Neural progenitor cell (in vitro differentiated cells): ENCODE data around the gene MERTK. TPM values are rescaled to one million over a fixed set of nuclear protein-coding genes. Genes with fewer than 3 reads are reported as not detected.

Experiments used
- DNase-seq: peaks from one replicate; pipeline ENCODE4 v3.0.0-alpha.2; 2016; ENCODE audit warnings: low spot score
- H2AFZ ChIP-seq: fragments of 200-600 bp; sonication (generic); replicated peaks from 2 replicates; pipeline ENCODE4 v1.6.1; 2016; ENCODE audit warnings: antibody characterized with exemption
- H3F3A ChIP-seq: fragments of 200-600 bp; sonication (generic); 2 replicates; pipeline ENCODE4 v1.6.1; 2016; ENCODE audit warnings: antibody characterized with exemption, low read depth
- H3K27ac ChIP-seq: fragments of 200-600 bp; sonication (generic); 2 replicates; pipeline ENCODE4 v1.5.1; 2016; ENCODE audit warnings: mild to moderate bottlenecking
- H3K27me3 ChIP-seq: fragments of 200-600 bp; sonication (generic); 2 replicates; pipeline ENCODE4 v1.6.1; 2016; ENCODE audit warnings: mild to moderate bottlenecking, moderate library complexity
- H3K36me3 ChIP-seq: fragments of 200-600 bp; sonication (generic); 2 replicates; pipeline ENCODE4 v1.5.1; 2016
- H3K4me1 ChIP-seq: fragments of 200-600 bp; sonication (generic); 2 replicates; pipeline ENCODE4 v1.6.1; 2016; ENCODE audit warnings: mixed run types
- H3K4me2 ChIP-seq: fragments of 200-600 bp; sonication (generic); 2 replicates; pipeline ENCODE4 v1.6.1; 2016
- H3K4me3 ChIP-seq: fragments of 200-600 bp; sonication (generic); 2 replicates; pipeline ENCODE4 v1.5.1; 2016
- H3K79me2 ChIP-seq: fragments of 200-600 bp; sonication (generic); 2 replicates; pipeline ENCODE4 v1.6.1; 2016; ENCODE audit warnings: low read depth
- H3K9ac ChIP-seq: fragments of 200-600 bp; sonication (generic); 2 replicates; pipeline ENCODE4 v1.6.1; 2016
- H3K9me3 ChIP-seq: fragments of 200-600 bp; sonication (generic); 2 replicates; pipeline ENCODE4 v1.5.1; 2016; ENCODE audit warnings: low read depth
- H4K20me1 ChIP-seq: fragments of 200-600 bp; sonication (generic); 2 replicates; pipeline ENCODE4 v1.6.1; 2016; ENCODE audit warnings: low read depth
- H3K27ac Mint-ChIP-seq: 3 replicates; pipeline ENCODE4 v1.8.0; 2021; ENCODE audit warnings: mixed read lengths
- H3K27me3 Mint-ChIP-seq: 2 replicates; pipeline ENCODE4 v1.8.0; 2022; ENCODE audit warnings: low read depth, mild to moderate bottlenecking, inconsistent platforms, moderate library complexity, mixed read lengths; ENCODE audit not compliant: insufficient read depth
- H3K36me3 Mint-ChIP-seq: 3 replicates; pipeline ENCODE4 v1.8.0; 2021; ENCODE audit warnings: mixed read lengths
- H3K4me1 Mint-ChIP-seq: 3 replicates; pipeline ENCODE4 v1.8.0; 2021; ENCODE audit warnings: mixed read lengths
- H3K4me3 Mint-ChIP-seq: 3 replicates; pipeline ENCODE4 v1.8.0; 2021; ENCODE audit warnings: mild to moderate bottlenecking, moderate library complexity, mixed read lengths
- H3K9me3 Mint-ChIP-seq: 3 replicates; pipeline ENCODE4 v1.8.0; 2020; ENCODE audit warnings: mixed read lengths
- CTCF ChIP-seq: fragments of 200-600 bp; sonication (generic); IDR thresholded peaks from 2 replicates; pipeline ENCODE4 v1.5.1; 2017; ENCODE audit warnings: antibody characterized with exemption, mild to moderate bottlenecking
- EZH2 ChIP-seq: fragments of 200-600 bp; sonication (generic); IDR thresholded peaks from 2 replicates; pipeline ENCODE4 v1.6.1; 2017; ENCODE audit warnings: antibody characterized with exemption, mild to moderate bottlenecking, moderate library complexity
- EZH2phosphoT487 ChIP-seq: fragments of 200-600 bp; sonication (generic); IDR thresholded peaks from 2 replicates; pipeline ENCODE4 v1.6.1; 2017; ENCODE audit warnings: antibody characterized with exemption
- total RNA-seq: library from RNA; depleted of rRNA; stranded (reverse); fragments of >200 nt; gene quantifications from 2 replicates; pipeline ENCODE4 v1.2.3, GENCODE V29; 2015; ENCODE audit warnings: low replicate concordance

MERTK gene
- total RNA-seq, 1 donor from 2014 or later, result 6.1 TPM

- Mint-ChIP-seq H3K4me3 (no peak overlapping the region), H3K36me3 (peaks cover 16% of the 10 kb centered on the region), H3K4me1 (peaks cover 24% of the 10 kb centered on the region), H3K9me3 (no peaks in the 10 kb centered on the region), H3K27me3 (peaks cover 5% of the 10 kb centered on the region), H3K27ac (no peak overlapping the region)
- H3K36me3 ChIP-seq, result no peaks in the 10 kb centered on the region
- peaks cover 15% of the 10 kb centered on the region for H3F3A ChIP-seq
- no peak overlapping the region for H3K4me2 ChIP-seq
- no peak for DNase-seq
- no peak overlapping the region for H2AFZ ChIP-seq
- no peak overlapping the region for H3K27ac ChIP-seq
- H3K79me2 ChIP-seq, result no peaks in the 10 kb centered on the region
- no peaks in the 10 kb centered on the region for H3K9me3 ChIP-seq
- TF ChIP-seq EZH2phosphoT487, result no peak
- no peak for TF ChIP-seq CTCF
- no peak for TF ChIP-seq EZH2
- no peak overlapping the region for H3K9ac ChIP-seq
- H4K20me1 ChIP-seq, result no peaks in the 10 kb centered on the region
- no peak overlapping the region for H3K4me3 ChIP-seq
- no peaks in the 10 kb centered on the region for H3K27me3 ChIP-seq
- peaks cover 17% of the 10 kb centered on the region for H3K4me1 ChIP-seq
These were observed 92.4 kb downstream of the MERTK start for GRCh38 chr2:111990856-111991255.

GRCh38 chr2:111994042-111994441, 95.6 kb downstream of the MERTK start:
- Histone ChIP-seq H3K36me3 (no peaks in the 10 kb centered on the region), H3K27me3 (no peaks in the 10 kb centered on the region), H2AFZ (no peak overlapping the region), H3K4me3 (no peak overlapping the region), H3K27ac (no peak overlapping the region), H3F3A (no peaks in the 10 kb centered on the region), H3K9ac (no peak overlapping the region), H3K79me2 (no peaks in the 10 kb centered on the region), H3K4me2 (no peak overlapping the region), H3K4me1 (no peaks in the 10 kb centered on the region), H3K9me3 (no peaks in the 10 kb centered on the region), H4K20me1 (no peaks in the 10 kb centered on the region)
- Mint-ChIP-seq H3K4me1 (no peaks in the 10 kb centered on the region), H3K36me3 (peaks cover 20% of the 10 kb centered on the region), H3K27me3 (peaks cover 2% of the 10 kb centered on the region), H3K9me3 (no peaks in the 10 kb centered on the region), H3K4me3 (no peak overlapping the region), H3K27ac (no peak overlapping the region)
- TF ChIP-seq CTCF (no peak), EZH2phosphoT487 (no peak), EZH2 (no peak)
- no peak for DNase-seq

- Histone ChIP-seq H3K4me3 (no peak overlapping the region), H3K27me3 (no peaks in the 10 kb centered on the region), H3K9me3 (no peaks in the 10 kb centered on the region), H3K79me2 (no peaks in the 10 kb centered on the region), H2AFZ (no peak overlapping the region), H3F3A (no peaks in the 10 kb centered on the region), H3K4me1 (no peaks in the 10 kb centered on the region), H3K9ac (no peak overlapping the region), H3K36me3 (no peaks in the 10 kb centered on the region), H4K20me1 (no peaks in the 10 kb centered on the region), H3K4me2 (no peak overlapping the region), H3K27ac (no peak overlapping the region)
- H3K27ac Mint-ChIP-seq, result no peak overlapping the region
- H3K9me3 Mint-ChIP-seq, result no peaks in the 10 kb centered on the region
- no peak overlapping the region for H3K4me3 Mint-ChIP-seq
- TF ChIP-seq EZH2 (no peak), CTCF (no peak), EZH2phosphoT487 (no peak)
- H3K4me1 Mint-ChIP-seq, result no peaks in the 10 kb centered on the region
- DNase-seq, result no peak
- H3K27me3 Mint-ChIP-seq, result peaks cover 2% of the 10 kb centered on the region
- peaks cover 26% of the 10 kb centered on the region for H3K36me3 Mint-ChIP-seq
These were observed 96.7 kb downstream of the MERTK start for GRCh38 chr2:111995148-111995547.

- peaks cover 7% of the 10 kb centered on the region for H3K4me1 Mint-ChIP-seq
- Histone ChIP-seq H3K4me3 (no peak overlapping the region), H3K9me3 (no peaks in the 10 kb centered on the region), H3K27me3 (no peaks in the 10 kb centered on the region), H4K20me1 (no peaks in the 10 kb centered on the region), H3K4me2 (no peak overlapping the region), H3K4me1 (peaks cover 10% of the 10 kb centered on the region), H3K27ac (no peak overlapping the region), H3F3A (no peaks in the 10 kb centered on the region), H2AFZ (no peak overlapping the region), H3K36me3 (no peaks in the 10 kb centered on the region), H3K9ac (no peak overlapping the region), H3K79me2 (no peaks in the 10 kb centered on the region)
- H3K27me3 Mint-ChIP-seq, result no peaks in the 10 kb centered on the region
- no peaks in the 10 kb centered on the region for H3K9me3 Mint-ChIP-seq
- peaks cover 28% of the 10 kb centered on the region for H3K36me3 Mint-ChIP-seq
- H3K27ac Mint-ChIP-seq, result no peak overlapping the region
- no peak overlapping the region for H3K4me3 Mint-ChIP-seq
- TF ChIP-seq EZH2phosphoT487, result no peak
- no peak for TF ChIP-seq CTCF
- TF ChIP-seq EZH2, result no peak
- DNase-seq, result no peak
These were observed 101.4 kb downstream of the MERTK start for GRCh38 chr2:111999809-112000208.
